PFSK-1 (cell line): ENCODE measurements around the gene MTO1.

Experiments
- FOXP2 ChIP-seq: optimal IDR thresholded peaks from 2 replicates; pipeline ENCODE3; 2011; ENCODE audit warnings: borderline replicate concordance, control low read depth, inconsistent platforms; ENCODE audit not compliant: insufficient read depth; ENCODE audit errors: extremely low read length, extremely low read depth
- POLR2AphosphoS5 ChIP-seq: IDR thresholded peaks from 2 replicates; pipeline ENCODE4 v1.6.1; 2012; ENCODE audit warnings: low read depth, mild to moderate bottlenecking, control low read depth, low read length, moderate library complexity
- REST ChIP-seq, 2 experiments: IDR thresholded peaks; 2 replicates each; pipeline versions ENCODE4 v1.6.1 to v1.8.0; 2011 to 2012; ENCODE audit warnings: low read depth in 2 of 2, low read length in 2 of 2, control low read depth in 1 of 2, inconsistent platforms in 1 of 2, mild to moderate bottlenecking in 1 of 2, moderate library complexity in 1 of 2; ENCODE audit not compliant: insufficient read depth in 1 of 2
- SIN3A ChIP-seq: IDR thresholded peaks from 2 replicates; pipeline ENCODE4 v1.6.1; 2012; ENCODE audit warnings: mild to moderate bottlenecking, low read length, moderate library complexity, borderline replicate concordance; ENCODE audit not compliant: insufficient read depth
- TAF1 ChIP-seq: IDR thresholded peaks from 2 replicates; pipeline ENCODE4 v1.6.1; 2012; ENCODE audit warnings: low read length, control low read depth, borderline replicate concordance; ENCODE audit not compliant: insufficient read depth

- no peak for TF ChIP-seq REST (IDR thresholded peaks at IDR 0.05; ENCODE audit: insufficient read depth in 1 of 2, low read depth in 2 of 2, low read length in 2 of 2)
- no peak for TF ChIP-seq POLR2AphosphoS5
- no peak for TF ChIP-seq TAF1
- TF ChIP-seq SIN3A, result no peak
- no peak for TF ChIP-seq FOXP2
These were observed 50.3 kb downstream of the MTO1 start for GRCh38 chr6:73511796-73512195.
